ENCODE measurements around the gene BBC3.
"Not testable (repeated sequence)": the region's sequence is repeated elsewhere in the genome, so short reads cannot be mapped to it uniquely, and the experiment has no call there.

Gene BBC3

GRCh38 chr19:47258434-47258833 lies 27.4 kb upstream of the BBC3 start:
- DNase-seq (ENCODE audit: low read depth in 2 of 2, low spot score in 1 of 2), result no peak

- no peak for DNase-seq (ENCODE audit: low read depth in 2 of 2, low spot score in 1 of 2)
Measured at GRCh38 chr19:47257411-47258169, 26.6 kb upstream of the BBC3 start.

- DNase-seq (ENCODE audit: low read depth in 2 of 2, low spot score in 1 of 2), result peak; percentile 98 to 99
Measured at GRCh38 chr19:47256693-47257410, 25.9 kb upstream of the BBC3 start.

GRCh38 chr19:47255879-47256692 lies 25.1 kb upstream of the BBC3 start, which contains the start of gene CCDC9:
TSS of gene CCDC9 (plus strand) at chr19:47256525. CDS start at chr19:47258401, 1,876 bp downstream.
- peak; percentile 77 to 79 for DNase-seq (ENCODE audit: low read depth in 2 of 2, low spot score in 1 of 2)

- DNase-seq (ENCODE audit: low read depth in 2 of 2, low spot score in 1 of 2), result no peak
Measured at GRCh38 chr19:47253970-47254369, 23.0 kb upstream of the BBC3 start.

- no peak for DNase-seq (ENCODE audit: low read depth in 2 of 2, low spot score in 1 of 2)
Measured at GRCh38 chr19:47253467-47253881, 22.5 kb upstream of the BBC3 start.

GRCh38 chr19:47253016-47253415 lies 22.0 kb upstream of the BBC3 start:
- DNase-seq (ENCODE audit: low read depth in 2 of 2, low spot score in 1 of 2), result not testable (repeated sequence)

GRCh38 chr19:47247308-47247990 lies 16.4 kb upstream of the BBC3 start:
- peak in 1 of 2 donors; percentile 69 for DNase-seq (ENCODE audit: low read depth in 2 of 2, low spot score in 1 of 2)

- DNase-seq (ENCODE audit: low read depth in 2 of 2, low spot score in 1 of 2), result peak; percentile 69 to 75
Measured at GRCh38 chr19:47243776-47244547, 13.0 kb upstream of the BBC3 start.

- DNase-seq (ENCODE audit: low read depth in 2 of 2, low spot score in 1 of 2), result no peak
Measured at GRCh38 chr19:47243364-47243775, 12.4 kb upstream of the BBC3 start.

- DNase-seq (ENCODE audit: low read depth in 2 of 2, low spot score in 1 of 2), result no peak
Measured at GRCh38 chr19:47241919-47242577, 11.0 kb upstream of the BBC3 start.

- peak; percentile 67 to 78 for DNase-seq (ENCODE audit: low read depth in 2 of 2, low spot score in 1 of 2)
Measured at GRCh38 chr19:47240996-47241918, 10.3 kb upstream of the BBC3 start.

GRCh38 chr19:47240556-47240955 lies 9.6 kb upstream of the BBC3 start:
- DNase-seq (ENCODE audit: low read depth in 2 of 2, low spot score in 1 of 2), result no peak

GRCh38 chr19:47239610-47240296 lies 8.8 kb upstream of the BBC3 start:
- DNase-seq (ENCODE audit: low read depth in 2 of 2, low spot score in 1 of 2), result no peak

GRCh38 chr19:47239152-47239551 lies 8.2 kb upstream of the BBC3 start:
- no peak for DNase-seq (ENCODE audit: low read depth in 2 of 2, low spot score in 1 of 2)

GRCh38 chr19:47236072-47236675 lies 5.2 kb upstream of the BBC3 start:
- no peak for DNase-seq (ENCODE audit: low read depth in 2 of 2, low spot score in 1 of 2)

GRCh38 chr19:47232422-47233211 lies 1.6 kb upstream of the BBC3 start:
- DNase-seq (ENCODE audit: low read depth in 2 of 2, low spot score in 1 of 2), result no peak
